Spleen (tissue), 11 donors: ENCODE data around the gene MS4A18. TPM values are rescaled to one million over a fixed set of nuclear protein-coding genes. Genes with fewer than 3 reads are reported as not detected.

Source experiments
- DNase-seq: peaks from one replicate; pipeline ENCODE4 v3.0.0-alpha.2; 2020
- H3K27ac ChIP-seq, 8 donors: fragments of 200-600 bp; sonication (generic) in 7 of 8; 1 replicate in 4 of 8; 2 replicates in 4 of 8; pipeline versions ENCODE4 v1.5.0 to v1.8.0; 2016 to 2021; ENCODE audit warnings: inconsistent platforms in 4 of 8, mild to moderate bottlenecking in 4 of 8, moderate library complexity in 1 of 8
- H3K27me3 ChIP-seq, 7 donors: fragments of 200-600 bp; sonication (generic) in 6 of 7; replicated peaks in 1 of 7; 1 replicate in 4 of 7; 2 replicates in 3 of 7; pipeline versions ENCODE4 v1.5.0 to v1.8.0; 2016 to 2021; ENCODE audit warnings: inconsistent platforms in 3 of 7, mild to moderate bottlenecking in 1 of 7
- H3K36me3 ChIP-seq, 6 donors: fragments of 200-600 bp; sonication (generic) in 5 of 6; 1 replicate in 4 of 6; 2 replicates in 2 of 6; pipeline versions ENCODE4 v1.5.0 to v1.8.0; 2016 to 2021; ENCODE audit warnings: inconsistent platforms in 2 of 6
- H3K4me1 ChIP-seq, 6 donors: fragments of 200-600 bp; sonication (generic) in 5 of 6; 1 replicate in 3 of 6; 2 replicates in 3 of 6; pipeline versions ENCODE4 v1.5.0 to v1.8.0; 2016 to 2021; ENCODE audit warnings: inconsistent platforms in 3 of 6
- H3K4me3 ChIP-seq, 8 donors: fragments of 200-600 bp; sonication (generic) in 7 of 8; 1 replicate in 4 of 8; 2 replicates in 4 of 8; pipeline versions ENCODE4 v1.5.0 to v1.8.0; 2016 to 2021; ENCODE audit warnings: inconsistent platforms in 4 of 8, mild to moderate bottlenecking in 4 of 8, moderate library complexity in 2 of 8
- H3K9me3 ChIP-seq, 8 donors: fragments of 200-600 bp; sonication (generic) in 7 of 8; 1 replicate in 4 of 8; 2 replicates in 4 of 8; pipeline versions ENCODE4 v1.5.0 to v1.8.0; 2016 to 2021; ENCODE audit warnings: inconsistent platforms in 4 of 8
- CTCF ChIP-seq, 11 experiments: fragments of 200-600 bp in 7 of 11; fragments of 450-650 bp in 4 of 11; sonication (generic) in 4 of 11; IDR thresholded peaks in 8 of 11; conservative IDR thresholded peaks in 3 of 11; 1 replicate in 7 of 11; 2 replicates in 4 of 11; pipeline versions ENCODE4 v1.4.0 to v1.8.0; 2016 to 2021; ENCODE audit warnings: antibody characterized with exemption in 11 of 11, inconsistent platforms in 4 of 11, mild to moderate bottlenecking in 1 of 11
- POLR2A ChIP-seq, 3 donors: fragments of 450-650 bp; IDR thresholded peaks; one replicate each; pipeline ENCODE4 v1.5.1; 2017; ENCODE audit warnings: antibody characterized with exemption in 3 of 3, mild to moderate bottlenecking in 1 of 3
- POLR2AphosphoS5 ChIP-seq, 3 donors: sonication (generic); formaldehyde crosslinking; IDR thresholded peaks; one replicate each; pipeline ENCODE4 v1.5.1; 2017; ENCODE audit warnings: antibody characterized with exemption in 3 of 3
- WGBS, 5 donors: extraction: QIAGEN DNeasy Blood & Tissue Kit in 3 of 5; methylation state at CpG; one replicate each; pipeline versions ENCODE4 v1.1.5 to v1.1.7; 2013 to 2018; 5-methylcytosine and 5-hydroxymethylcytosine counted together
- intact Hi-C: fragments of 100-400 bp; cut with DNase I; formaldehyde crosslinking; loops from one replicate; pipeline ENCODE4 v1.15.0; 2023; ENCODE audit warnings: low total_unique reads
- polyA plus RNA-seq, 3 donors: library from polyadenylated mRNA; stranded (reverse); fragments of 200-250 nt; gene quantifications; one replicate each; pipeline ENCODE4 v1.2.1, GENCODE V29; 2013
- total RNA-seq, 7 donors: library from RNA; depleted of rRNA in 3 of 7; stranded (reverse); fragments of >200 nt in 3 of 7; fragmentation: NEBNext Ultra II Directional in 4 of 7; extraction: Animal tissue kit (Norgen Biotek cat#: 25700) in 4 of 7; gene quantifications; one replicate each; pipeline versions ENCODE4 v1.1.0 to v1.2.1, GENCODE V29; 2016 to 2021
- donor health status: healthy with polysubstance abuse.
- donor health status: DM: no; HTN: no; CAD: no; lungs with moderate emphysema.
- donor health status: DM: no; HTN: no; CAD: no.
- donor health status: Bipolar disorder and iron deficiency.
- donor health status: healthy.
- donor health status: DM: no; HTN: no; CAD: no.
- donor health status: DM: yes; HTN: yes; CAD: no.

MS4A18 gene
- total and polyA plus RNA-seq, 10 donors, result not detected

GRCh38 chr11:60781286-60781980, 56.9 kb downstream of the MS4A18 start:
- Histone ChIP-seq H3K36me3 (no peaks in the 10 kb centered on the region), H3K4me3 (no peak overlapping the region), H3K27me3 (no peaks in the 10 kb centered on the region), H3K9me3 (no peaks in the 10 kb centered on the region), H3K27ac (no peak overlapping the region), H3K4me1 (no peaks in the 10 kb centered on the region)
- intact Hi-C loops, result no loop called here
- TF ChIP-seq POLR2AphosphoS5 (IDR thresholded peaks at IDR 0.05) (no peak), POLR2A (IDR thresholded peaks at IDR 0.05) (no peak), CTCF (IDR thresholded peaks at IDR 0.05 in 8 of 11, conservative IDR thresholded peaks at IDR 0.05 in 3 of 11) (no peak)
- DNase-seq, result peak; percentile 19
- 67 to 89% (median 69%) methylated on average over 7 of the region's 7 CpGs for WGBS, 5 donors

GRCh38 chr11:60781981-60782316, 57.4 kb downstream of the MS4A18 start:
- Histone ChIP-seq H3K4me1 (no peaks in the 10 kb centered on the region), H3K4me3 (no peak overlapping the region), H3K27ac (no peak overlapping the region), H3K9me3 (no peaks in the 10 kb centered on the region), H3K27me3 (no peaks in the 10 kb centered on the region), H3K36me3 (no peaks in the 10 kb centered on the region)
- peak; percentile 28 for DNase-seq
- 91 to 98% (median 92%) methylated on average over 4 of the region's 4 CpGs for WGBS, 5 donors
- intact Hi-C loops, result no loop called here
- TF ChIP-seq POLR2A (IDR thresholded peaks at IDR 0.05) (no peak), POLR2AphosphoS5 (IDR thresholded peaks at IDR 0.05) (no peak), CTCF (IDR thresholded peaks at IDR 0.05 in 8 of 11, conservative IDR thresholded peaks at IDR 0.05 in 3 of 11) (no peak)

- Histone ChIP-seq H3K4me1 (no peaks in the 10 kb centered on the region), H3K27me3 (no peaks in the 10 kb centered on the region), H3K27ac (no peak overlapping the region), H3K9me3 (no peaks in the 10 kb centered on the region), H3K4me3 (no peak overlapping the region), H3K36me3 (no peaks in the 10 kb centered on the region)
- no peak for TF ChIP-seq POLR2A (IDR thresholded peaks at IDR 0.05)
- no peak for TF ChIP-seq CTCF (IDR thresholded peaks at IDR 0.05 in 8 of 11, conservative IDR thresholded peaks at IDR 0.05 in 3 of 11)
- intact Hi-C loops, result no loop called here
- 76 to 92% (median 86%) methylated on average over 12 of the region's 12 CpGs for WGBS, 5 donors
- DNase-seq, result peak; percentile 60
Measured at GRCh38 chr11:60782393-60783140, 58.0 kb downstream of the MS4A18 start.

GRCh38 chr11:60783141-60783484, 58.6 kb downstream of the MS4A18 start:
- intact Hi-C loops, result no loop called here
- 84 to 95% (median 88%) methylated on average over 8 of the region's 8 CpGs for whole genome bisulfite sequencing, 5 donors
- peak; percentile 35 for DNase-seq
- Histone ChIP-seq H3K4me3 (no peak overlapping the region), H3K9me3 (no peaks in the 10 kb centered on the region), H3K27me3 (no peaks in the 10 kb centered on the region), H3K4me1 (no peaks in the 10 kb centered on the region), H3K27ac (no peak overlapping the region), H3K36me3 (no peaks in the 10 kb centered on the region)
- TF ChIP-seq CTCF (IDR thresholded peaks at IDR 0.05 in 8 of 11, conservative IDR thresholded peaks at IDR 0.05 in 3 of 11), result no peak
- no peak for TF ChIP-seq POLR2AphosphoS5 (IDR thresholded peaks at IDR 0.05)
- TF ChIP-seq POLR2A (IDR thresholded peaks at IDR 0.05), result no peak
